ENCODE measurements around the gene SH3PXD2A. TPM values are rescaled to one million over a fixed set of nuclear protein-coding genes. Genes with fewer than 3 reads are reported as not detected.

Gene SH3PXD2A
- total RNA-seq, 1 donor from 2014 or later = 56.2 TPM

GRCh38 chr10:103745341-103746247, 109.8 kb downstream of the SH3PXD2A start:
- intact Hi-C loops (cut with DNase I) = no loop called here
- Histone ChIP-seq H3K27ac (peak overlapping the region; percentile 81), H3K4me1 (peaks cover 59% of the 10 kb centered on the region), H3K36me3 (no peaks in the 10 kb centered on the region), H3K4me3 (no peak overlapping the region), H3K9me3 (no peaks in the 10 kb centered on the region), H3K27me3 (no peaks in the 10 kb centered on the region)
- no peak for DNase-seq (ENCODE audit: extremely low spot score in 2 of 2)
- no peak for TF ChIP-seq CTCF (IDR thresholded peaks at IDR 0.05)
- TF ChIP-seq POLR2AphosphoS5 (IDR thresholded peaks at IDR 0.05; ENCODE audit: insufficient read depth in 1 of 2, low read depth in 1 of 2) = peak; percentile 34 to 45
- no peak for TF ChIP-seq POLR2A (IDR thresholded peaks at IDR 0.05)

GRCh38 chr10:103742824-103743223, 112.6 kb downstream of the SH3PXD2A start:
- Histone ChIP-seq H3K4me3 (no peak overlapping the region), H3K4me1 (peaks cover 80% of the 10 kb centered on the region), H3K27me3 (no peaks in the 10 kb centered on the region), H3K9me3 (no peaks in the 10 kb centered on the region), H3K36me3 (no peaks in the 10 kb centered on the region), H3K27ac (no peak overlapping the region)
- TF ChIP-seq POLR2A (IDR thresholded peaks at IDR 0.05) (no peak), CTCF (IDR thresholded peaks at IDR 0.05) (no peak)
- no peak for DNase-seq (ENCODE audit: extremely low spot score in 2 of 2)
- intact Hi-C loops (cut with DNase I) = no loop called here

- peaks cover 71% of the 10 kb centered on the region for H3K4me1 ChIP-seq
- no peaks in the 10 kb centered on the region for H3K36me3 ChIP-seq
- H3K4me3 ChIP-seq = no peak overlapping the region
- intact Hi-C loops (cut with DNase I) = no loop called here
- no peaks in the 10 kb centered on the region for H3K27me3 ChIP-seq
- peak overlapping the region; percentile 45 for H3K27ac ChIP-seq
- DNase-seq (ENCODE audit: extremely low spot score in 2 of 2) = no peak
- TF ChIP-seq POLR2A (IDR thresholded peaks at IDR 0.05) (no peak), POLR2AphosphoS5 (IDR thresholded peaks at IDR 0.05; ENCODE audit: insufficient read depth in 1 of 2, low read depth in 1 of 2) (no peak), CTCF (IDR thresholded peaks at IDR 0.05) (no peak)
- no peaks in the 10 kb centered on the region for H3K9me3 ChIP-seq
Measured at GRCh38 chr10:103740611-103741010, 114.8 kb downstream of the SH3PXD2A start.

- H3K9me3 ChIP-seq = no peaks in the 10 kb centered on the region
- TF ChIP-seq CTCF (IDR thresholded peaks at IDR 0.05) (no peak), POLR2AphosphoS5 (IDR thresholded peaks at IDR 0.05; ENCODE audit: insufficient read depth in 1 of 2, low read depth in 1 of 2) (peak; percentile 41 to 54)
- H3K36me3 ChIP-seq = no peaks in the 10 kb centered on the region
- no peak for DNase-seq (ENCODE audit: extremely low spot score in 2 of 2)
- intact Hi-C loops (cut with DNase I) = no loop called here
- H3K4me3 ChIP-seq = no peak overlapping the region
- peaks cover 57% of the 10 kb centered on the region for H3K4me1 ChIP-seq
- peak overlapping the region; percentile 80 for H3K27ac ChIP-seq
- H3K27me3 ChIP-seq = no peaks in the 10 kb centered on the region
Measured at GRCh38 chr10:103739039-103739764, 116.2 kb downstream of the SH3PXD2A start.
